Left renal pelvis (tissue), 4 donors: ENCODE data around the gene SLC8A2. TPM values are rescaled to one million over a fixed set of nuclear protein-coding genes. Genes with fewer than 3 reads are reported as not detected.

Source experiments
- DNase-seq, 4 donors: peaks; one replicate each; pipeline ENCODE4 v3.0.0-alpha.2; 2013; ENCODE audit warnings: low read depth in 4 of 4, low spot score in 3 of 4
- polyA plus RNA-seq, 4 donors: library from polyadenylated mRNA; unstranded; fragments of 120-200 nt; gene quantifications; one replicate each; pipeline ENCODE4 v1.2.1, GENCODE V29; 2013; ENCODE audit not compliant: insufficient read length in 4 of 4

The SLC8A2 gene
- polyA plus RNA-seq, 4 donors = 0.17 to 0.44 (median 0.29) TPM

- DNase-seq = no peak
These were observed 32.1 kb upstream of the SLC8A2 start for GRCh38 chr19:47503826-47504150.

GRCh38 chr19:47503130-47503825 is 31.6 kb upstream of the SLC8A2 start:
- DNase-seq = no peak

- DNase-seq = no peak
These were observed 28.5 kb upstream of the SLC8A2 start for GRCh38 chr19:47499863-47500830.

- no peak for DNase-seq
These were observed 27.7 kb upstream of the SLC8A2 start for GRCh38 chr19:47499371-47499770.

- DNase-seq = no peak
These were observed 26.9 kb upstream of the SLC8A2 start for GRCh38 chr19:47498561-47498960.

GRCh38 chr19:47497821-47498520 is 26.3 kb upstream of the SLC8A2 start:
- no peak for DNase-seq

GRCh38 chr19:47497050-47497766 is 25.5 kb upstream of the SLC8A2 start:
- DNase-seq = no peak

- no peak for DNase-seq
These were observed 24.0 kb upstream of the SLC8A2 start for GRCh38 chr19:47495478-47496372.

- DNase-seq = no peak
These were observed 23.0 kb upstream of the SLC8A2 start for GRCh38 chr19:47494729-47495128.

GRCh38 chr19:47494211-47494547 is 22.5 kb upstream of the SLC8A2 start:
- DNase-seq = no peak

GRCh38 chr19:47493378-47494210 is 21.9 kb upstream of the SLC8A2 start:
- DNase-seq = no peak

GRCh38 chr19:47492571-47493377 is 21.1 kb upstream of the SLC8A2 start:
- no peak for DNase-seq

GRCh38 chr19:47492137-47492533 is 20.4 kb upstream of the SLC8A2 start:
- no peak for DNase-seq

- DNase-seq = no peak
These were observed 19.9 kb upstream of the SLC8A2 start for GRCh38 chr19:47491358-47492136.

- no peak for DNase-seq
These were observed 19.2 kb upstream of the SLC8A2 start for GRCh38 chr19:47490847-47491246.

- DNase-seq = no peak
These were observed 18.3 kb upstream of the SLC8A2 start for GRCh38 chr19:47490031-47490430.
